Measurements from ENCODE around the gene IFITM5. TPM values are rescaled to one million over a fixed set of nuclear protein-coding genes. Genes with fewer than 3 reads are reported as not detected.

IFITM5 gene
- total RNA-seq, 3 donors from 2014 or later, result not detected

DNA sequence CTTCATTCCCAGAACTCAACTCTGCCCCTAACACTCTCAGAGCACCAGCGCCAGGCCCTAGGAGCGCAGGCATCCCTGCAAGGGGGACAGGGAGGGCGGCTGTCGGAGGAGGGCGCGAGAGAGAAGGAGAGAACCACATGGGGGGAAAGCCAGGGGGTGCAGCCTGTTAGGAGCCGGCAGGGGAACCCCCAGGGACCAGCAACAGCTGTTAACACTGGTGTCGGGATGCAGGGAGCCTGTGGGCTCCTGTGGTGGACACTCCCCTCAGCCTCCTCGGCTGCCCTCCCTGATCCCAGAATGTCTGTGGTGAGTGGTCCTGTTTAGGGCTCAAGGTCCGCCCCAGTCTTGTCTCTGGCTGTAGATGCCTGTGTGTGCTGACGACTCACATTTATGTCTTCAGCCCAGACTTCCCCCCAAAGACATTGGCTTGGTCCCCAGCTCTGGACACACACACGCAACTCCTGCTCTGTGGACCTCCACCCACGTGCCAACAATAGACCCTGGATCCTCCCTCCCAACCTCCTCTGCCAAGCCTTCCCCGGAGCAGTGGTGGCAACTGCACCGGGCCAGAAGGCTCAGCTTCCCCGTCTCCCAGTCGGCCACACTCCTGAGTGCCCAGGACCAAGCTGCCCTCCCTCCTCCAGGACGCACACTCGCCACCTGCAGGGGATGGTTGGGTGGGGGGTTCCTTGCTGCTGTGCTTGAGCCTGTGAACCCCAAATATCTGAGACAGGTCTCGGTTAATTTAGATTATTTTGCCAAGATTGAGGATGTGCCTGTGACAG, 817 bp upstream of the IFITM5 start:
- Histone ChIP-seq H3K36me3 (ENCODE audit: low read depth) (no peaks in the 10 kb centered on the region), H3K9me3 (no peaks in the 10 kb centered on the region), H3K4me3 (no peak overlapping the region), H3K4me1 (ENCODE audit: low read depth) (peaks cover 19% of the 10 kb centered on the region)
- no peak for ATAC-seq
- DNase-seq, result peak in 2 of 3 donors; percentile 30 to 48
- TF ChIP-seq, protein P1, sequence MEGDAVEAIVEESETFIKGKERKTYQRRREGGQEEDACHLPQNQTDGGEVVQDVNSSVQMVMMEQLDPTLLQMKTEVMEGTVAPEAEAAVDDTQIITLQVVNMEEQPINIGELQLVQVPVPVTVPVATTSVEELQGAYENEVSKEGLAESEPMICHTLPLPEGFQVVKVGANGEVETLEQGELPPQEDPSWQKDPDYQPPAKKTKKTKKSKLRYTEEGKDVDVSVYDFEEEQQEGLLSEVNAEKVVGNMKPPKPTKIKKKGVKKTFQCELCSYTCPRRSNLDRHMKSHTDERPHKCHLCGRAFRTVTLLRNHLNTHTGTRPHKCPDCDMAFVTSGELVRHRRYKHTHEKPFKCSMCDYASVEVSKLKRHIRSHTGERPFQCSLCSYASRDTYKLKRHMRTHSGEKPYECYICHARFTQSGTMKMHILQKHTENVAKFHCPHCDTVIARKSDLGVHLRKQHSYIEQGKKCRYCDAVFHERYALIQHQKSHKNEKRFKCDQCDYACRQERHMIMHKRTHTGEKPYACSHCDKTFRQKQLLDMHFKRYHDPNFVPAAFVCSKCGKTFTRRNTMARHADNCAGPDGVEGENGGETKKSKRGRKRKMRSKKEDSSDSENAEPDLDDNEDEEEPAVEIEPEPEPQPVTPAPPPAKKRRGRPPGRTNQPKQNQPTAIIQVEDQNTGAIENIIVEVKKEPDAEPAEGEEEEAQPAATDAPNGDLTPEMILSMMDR (IDR thresholded peaks at IDR 0.05), result no peak
- intact Hi-C loops (cut with DNase I, micrococcal nuclease), result no loop called here

DNA sequence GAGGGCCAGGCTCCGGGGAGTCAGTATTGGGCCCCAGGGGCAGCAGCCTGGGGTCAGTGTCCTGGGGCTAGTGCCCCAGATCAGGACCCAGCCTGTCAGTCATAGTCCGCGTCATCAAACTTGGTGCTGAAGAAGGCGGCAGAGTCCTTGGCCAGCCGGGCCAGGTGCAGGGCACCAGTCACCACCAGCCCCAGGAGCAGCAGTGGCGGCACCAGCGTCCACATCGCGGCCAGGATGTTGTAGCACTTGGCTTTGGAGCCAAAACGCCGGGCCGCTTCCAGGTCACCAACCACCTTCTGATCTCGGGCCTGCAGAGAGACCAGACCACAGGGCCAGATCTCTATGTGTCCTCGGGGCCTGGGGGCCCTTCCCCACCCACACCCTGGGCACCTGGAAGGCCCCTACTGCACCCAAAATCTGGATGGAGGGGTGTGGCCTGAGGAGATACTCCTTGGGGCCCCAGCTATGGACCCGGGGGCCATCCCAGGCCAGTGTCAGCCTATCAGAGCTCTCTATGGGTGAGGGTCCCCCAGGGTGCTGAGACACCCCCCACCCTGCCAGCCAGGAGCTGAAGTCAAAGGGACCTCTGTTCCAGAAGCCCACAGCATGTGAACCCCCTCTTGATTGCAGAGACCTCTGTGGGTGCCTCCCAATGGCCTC, 790 bp downstream of the IFITM5 start:
- Histone ChIP-seq H3K4me3 (no peak overlapping the region), H3K36me3 (ENCODE audit: low read depth) (no peaks in the 10 kb centered on the region), H3K4me1 (ENCODE audit: low read depth) (peaks cover 15% of the 10 kb centered on the region), H3K9me3 (no peaks in the 10 kb centered on the region)
- TF ChIP-seq, protein P1 (IDR thresholded peaks at IDR 0.05), result no peak
- DNase-seq, result peak in 2 of 3 donors; percentile 27 to 48
- intact Hi-C loops (cut with DNase I, micrococcal nuclease), result no loop called here
- peak; percentile 5 for ATAC-seq

DNA sequence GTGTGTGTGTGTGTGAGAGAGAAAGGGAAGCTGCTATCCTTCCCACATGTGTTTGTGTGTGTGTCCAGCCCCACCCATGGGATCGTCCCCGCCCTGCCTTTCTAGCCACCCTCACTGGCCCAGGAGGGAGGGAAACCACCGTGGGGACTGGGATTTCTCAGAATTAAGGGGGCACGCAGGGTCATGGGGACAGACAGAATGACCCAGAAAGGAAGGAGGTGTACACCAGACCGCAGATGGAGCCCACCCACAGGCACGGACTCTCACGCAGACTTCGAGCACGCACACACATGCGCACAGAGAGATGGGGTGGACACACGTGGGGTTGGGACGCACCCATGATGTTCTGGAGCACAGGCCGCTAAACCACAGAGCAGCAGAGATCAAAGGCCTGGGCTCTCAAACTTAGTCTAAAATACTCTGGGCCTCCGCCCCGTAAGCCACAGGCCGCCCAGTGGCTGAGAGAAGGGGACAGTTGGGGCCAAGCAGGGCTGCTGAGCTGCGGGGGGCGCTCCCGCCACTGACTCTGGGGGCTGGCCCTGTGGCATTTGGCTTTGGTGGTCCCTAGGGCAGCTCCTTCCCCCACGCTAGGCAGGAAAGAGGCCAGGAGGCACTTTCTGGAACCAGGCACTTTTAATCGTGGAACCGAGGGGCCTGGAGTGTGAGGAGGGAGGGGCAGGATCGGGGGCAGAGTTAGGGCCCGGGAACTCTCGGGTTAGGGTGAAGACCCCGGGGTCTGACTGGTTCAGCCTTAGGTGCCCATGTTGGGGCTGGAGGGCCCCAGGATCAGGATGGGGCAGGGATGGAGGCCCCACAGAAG, 1.5 kb downstream of the IFITM5 start:
- ATAC-seq (peak; percentile 55), DNase-seq (peak in 2 of 3 donors; percentile 39 to 62)
- Histone ChIP-seq H3K4me1 (ENCODE audit: low read depth) (peaks cover 15% of the 10 kb centered on the region), H3K4me3 (no peak overlapping the region), H3K36me3 (ENCODE audit: low read depth) (no peaks in the 10 kb centered on the region), H3K9me3 (no peaks in the 10 kb centered on the region)
- intact Hi-C loops (cut with DNase I, micrococcal nuclease), result no loop called here
- TF ChIP-seq, protein P1 (IDR thresholded peaks at IDR 0.05), result no peak

DNA sequence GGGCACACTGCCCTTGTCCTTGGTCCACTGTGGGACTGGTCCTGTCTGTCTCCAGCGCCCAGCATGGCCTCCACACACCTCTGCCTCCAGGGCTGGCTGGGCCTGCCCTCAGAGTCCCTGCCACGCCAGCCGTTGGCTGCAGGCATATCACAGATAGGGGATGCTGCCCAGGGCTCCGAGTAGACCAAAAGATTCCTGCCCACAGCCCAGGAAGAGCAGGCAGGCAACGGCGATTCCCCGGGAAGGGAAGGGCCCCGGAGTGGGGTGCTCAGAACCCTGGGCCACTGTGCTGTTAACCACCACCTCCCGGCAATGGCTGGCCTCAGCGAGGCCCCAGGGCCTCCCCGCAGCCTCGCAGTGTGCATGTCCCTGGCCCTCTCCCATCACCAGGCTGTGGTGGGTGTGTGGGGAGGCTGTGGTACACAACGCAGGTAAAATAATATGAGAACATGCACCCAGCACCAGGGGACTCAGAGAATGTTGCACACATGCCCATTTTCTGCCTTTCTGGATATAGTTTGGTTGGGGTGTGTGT, 2.2 kb downstream of the IFITM5 start:
- Histone ChIP-seq H3K4me3 (no peak overlapping the region), H3K9me3 (no peaks in the 10 kb centered on the region), H3K4me1 (ENCODE audit: low read depth) (peaks cover 15% of the 10 kb centered on the region), H3K36me3 (ENCODE audit: low read depth) (no peaks in the 10 kb centered on the region)
- ATAC-seq (peak; percentile 5), DNase-seq (peak in 1 of 3 donors; percentile 50)
- TF ChIP-seq, protein P1 (IDR thresholded peaks at IDR 0.05), result no peak
- intact Hi-C loops (cut with DNase I, micrococcal nuclease), result no loop called here

Measured in mucosa of descending colon (tissue), 3 donors.